CD14-positive monocyte (primary cell): ENCODE measurements around the gene XIST. TPM values are rescaled to one million over a fixed set of nuclear protein-coding genes. Genes with fewer than 3 reads are reported as not detected.

Experiments used
- DNase-seq, 3 donors: peaks; one replicate each; pipeline ENCODE4 v3.0.0-alpha.2; 2011 to 2022
- H2AFZ ChIP-seq: 2 replicates; pipeline ENCODE4 v1.6.0; 2012; ENCODE audit warnings: mild to moderate bottlenecking, low read depth, low read length, inconsistent platforms; ENCODE audit not compliant: insufficient read depth, poor library complexity, severe bottlenecking
- H3K27ac ChIP-seq, 2 donors: 1 replicate in 1 of 2; 2 replicates in 1 of 2; pipeline ENCODE4 v1.5.1; 2012 to 2013; ENCODE audit warnings: low read length in 2 of 2, control low read depth in 1 of 2, inconsistent platforms in 1 of 2, low read depth in 1 of 2, mild to moderate bottlenecking in 1 of 2
- H3K27me3 ChIP-seq, 2 donors: one replicate each; pipeline versions ENCODE4 v1.6.0 to v1.6.1; 2011 to 2013; ENCODE audit warnings: low read length in 2 of 2; ENCODE audit not compliant: control insufficient read depth in 2 of 2, insufficient read depth in 2 of 2
- H3K36me3 ChIP-seq, 2 donors: replicated peaks in 1 of 2; 1 replicate in 1 of 2; 2 replicates in 1 of 2; pipeline versions ENCODE4 v1.5.1 to v1.6.1; 2012 to 2013; ENCODE audit warnings: low read length in 2 of 2, control low read depth in 1 of 2, inconsistent platforms in 1 of 2, mild to moderate bottlenecking in 1 of 2; ENCODE audit not compliant: insufficient read depth in 2 of 2, control insufficient read depth in 1 of 2
- H3K4me1 ChIP-seq, 2 donors: 1 replicate in 1 of 2; 2 replicates in 1 of 2; pipeline versions ENCODE4 v1.5.1 to v1.6.1; 2012 to 2013; ENCODE audit warnings: low read length in 2 of 2, control low read depth in 1 of 2, inconsistent platforms in 1 of 2, mild to moderate bottlenecking in 1 of 2, moderate library complexity in 1 of 2; ENCODE audit not compliant: insufficient read depth in 2 of 2, control insufficient read depth in 1 of 2
- H3K4me2 ChIP-seq: replicated peaks from 2 replicates; pipeline ENCODE3; 2012; ENCODE audit warnings: low read length, moderate library complexity, mild to moderate bottlenecking; ENCODE audit not compliant: poor library complexity, severe bottlenecking; ENCODE audit errors: extremely low read depth
- H3K4me3 ChIP-seq, 3 experiments: fragments of 200-600 bp in 1 of 3; sonication (generic) in 1 of 3; replicated peaks in 1 of 3; 1 replicate in 2 of 3; 2 replicates in 1 of 3; pipeline ENCODE4 v1.5.1; 2011 to 2013; ENCODE audit warnings: low read length in 3 of 3, mild to moderate bottlenecking in 3 of 3, control low read depth in 2 of 3, low read depth in 2 of 3, inconsistent platforms in 1 of 3, moderate library complexity in 1 of 3
- H3K79me2 ChIP-seq: 2 replicates; pipeline ENCODE4 v1.6.0; 2012; ENCODE audit warnings: mild to moderate bottlenecking, control low read depth, inconsistent platforms, low read length, moderate library complexity; ENCODE audit not compliant: insufficient read depth
- H3K9ac ChIP-seq: 2 replicates; pipeline ENCODE4 v1.6.0; 2017; ENCODE audit warnings: low read length, mild to moderate bottlenecking; ENCODE audit not compliant: insufficient read depth, poor library complexity, severe bottlenecking
- H3K9me3 ChIP-seq, 2 donors: replicated peaks in 1 of 2; 1 replicate in 1 of 2; 2 replicates in 1 of 2; pipeline versions ENCODE4 v1.5.1 to v1.6.1; 2012 to 2013; ENCODE audit warnings: low read length in 2 of 2, control low read depth in 1 of 2; ENCODE audit not compliant: control insufficient read depth in 1 of 2, insufficient read depth in 1 of 2
- H4K20me1 ChIP-seq: 2 replicates; pipeline ENCODE4 v1.6.0; 2012; ENCODE audit warnings: mild to moderate bottlenecking, low read length, control low read depth, moderate library complexity; ENCODE audit not compliant: insufficient read depth
- H3K27ac Mint-ChIP-seq, 7 donors: one replicate each; pipeline ENCODE4 v1.8.0; 2020; ENCODE audit warnings: mild to moderate bottlenecking in 7 of 7, mixed read lengths in 7 of 7, moderate library complexity in 6 of 7, inconsistent platforms in 2 of 7
- H3K27me3 Mint-ChIP-seq, 3 donors: one replicate each; pipeline ENCODE4 v1.8.0; 2021 to 2022; ENCODE audit warnings: low read depth in 3 of 3, mild to moderate bottlenecking in 3 of 3, mixed read lengths in 3 of 3, moderate library complexity in 3 of 3, inconsistent platforms in 1 of 3
- H3K36me3 Mint-ChIP-seq, 2 donors: one replicate each; pipeline ENCODE4 v1.8.0; 2020; ENCODE audit warnings: mixed read lengths in 2 of 2, inconsistent platforms in 1 of 2, mild to moderate bottlenecking in 1 of 2
- H3K4me1 Mint-ChIP-seq: one replicate; pipeline ENCODE4 v1.8.0; 2020; ENCODE audit warnings: mild to moderate bottlenecking, mixed read lengths
- H3K4me3 Mint-ChIP-seq, 2 donors: one replicate each; pipeline ENCODE4 v1.8.0; 2020; ENCODE audit warnings: mild to moderate bottlenecking in 2 of 2, mixed read lengths in 2 of 2, moderate library complexity in 1 of 2
- H3K9me3 Mint-ChIP-seq, 7 donors: one replicate each; pipeline ENCODE4 v1.8.0; 2020 to 2022; ENCODE audit warnings: mixed read lengths in 7 of 7, mild to moderate bottlenecking in 6 of 7, moderate library complexity in 6 of 7, inconsistent platforms in 2 of 7
- CTCF ChIP-seq: fragments of 200-600 bp; IDR thresholded peaks from one replicate; pipeline ENCODE4 v1.8.0; 2022; ENCODE audit warnings: antibody characterized with exemption, mild to moderate bottlenecking
- WGBS: methylation state at CpG from one replicate; pipeline ENCODE4 v1.1.5; 2013; ENCODE audit warnings: missing lambda C conversion rate; ENCODE audit not compliant: insufficient coverage; 5-methylcytosine and 5-hydroxymethylcytosine counted together
- intact Hi-C, 2 donors: fragments of 100-400 bp; cut with micrococcal nuclease; formaldehyde crosslinking; loops; one replicate each; pipeline versions ENCODE4 v1.15.0 to v1.15.1; 2023
- polyA plus RNA-seq, 3 donors: library from polyadenylated mRNA; depleted of rRNA in 1 of 3; unstranded in 2 of 3; stranded (reverse) in 1 of 3; fragments of 300-500 nt in 2 of 3; fragments of >200 nt in 1 of 3; fragmentation: Illumina TruSeq in 2 of 3; gene quantifications; 1 replicate in 2 of 3; 2 replicates in 1 of 3; pipeline ENCODE4 v1.2.3, GENCODE V29; 2012 to 2021

XIST gene
- polyA plus RNA-seq, 3 donors, result 2.2 to 192 (median 3.8) TPM

GRCh38 chrX:73831500-73831899 lies 21.0 kb downstream of the XIST start:
- H3K9ac ChIP-seq, result no peak overlapping the region
- Mint-ChIP-seq H3K27ac (peak overlapping the region in 2 of 7 donors; percentile 37 to 58), H3K9me3 (peaks cover 0 to 1% (median 0%) of the 10 kb centered on the region in 7 donors), H3K27me3 (peaks cover 0 to 9% (median 1%) of the 10 kb centered on the region in 3 donors), H3K36me3 (peaks cover 0 to 61% of the 10 kb centered on the region in 2 donors), H3K4me1 (peaks cover 40% of the 10 kb centered on the region), H3K4me3 (peak overlapping the region; percentile 12 to 55)
- no CpG with 5 or more reads among the region's 2 CpGs for WGBS
- peaks cover 12 to 25% of the 10 kb centered on the region in 2 donors for H3K4me1 ChIP-seq
- H3K4me2 ChIP-seq, result peak overlapping the region; percentile 30
- H3K27ac ChIP-seq, result peak overlapping the region in 1 of 2 donors; percentile 3
- no peaks in the 10 kb centered on the region for H3K27me3 ChIP-seq
- H3K4me3 ChIP-seq, result peak overlapping the region in 1 of 3 experiments; percentile 12
- peaks cover 0 to 89% of the 10 kb centered on the region in 2 donors for H3K36me3 ChIP-seq
- intact Hi-C loops, result no loop called here
- no peak for DNase-seq
- TF ChIP-seq CTCF, result no peak
- H3K9me3 ChIP-seq, result no peaks in the 10 kb centered on the region
- peaks cover 98% of the 10 kb centered on the region for H4K20me1 ChIP-seq
- no peak overlapping the region for H2AFZ ChIP-seq
- peaks cover 45% of the 10 kb centered on the region for H3K79me2 ChIP-seq

- Histone ChIP-seq H3K27me3 (no peaks in the 10 kb centered on the region), H4K20me1 (peaks cover 98% of the 10 kb centered on the region), H3K27ac (no peak overlapping the region), H3K79me2 (peaks cover 38% of the 10 kb centered on the region), H3K4me3 (no peak overlapping the region), H3K9me3 (no peaks in the 10 kb centered on the region), H3K36me3 (peaks cover 0 to 90% of the 10 kb centered on the region in 2 donors), H3K4me2 (no peak overlapping the region), H3K9ac (no peak overlapping the region), H3K4me1 (peaks cover 12 to 25% of the 10 kb centered on the region in 2 donors), H2AFZ (no peak overlapping the region)
- H3K27me3 Mint-ChIP-seq, result peaks cover 0 to 9% (median 1%) of the 10 kb centered on the region in 3 donors
- peak overlapping the region in 1 of 7 donors; percentile 33 for H3K27ac Mint-ChIP-seq
- no CpG with 5 or more reads among the region's 9 CpGs for WGBS
- DNase-seq, result no peak
- H3K4me3 Mint-ChIP-seq, result no peak overlapping the region
- peaks cover 0 to 66% of the 10 kb centered on the region in 2 donors for H3K36me3 Mint-ChIP-seq
- peaks cover 40% of the 10 kb centered on the region for H3K4me1 Mint-ChIP-seq
- H3K9me3 Mint-ChIP-seq, result peaks cover 0 to 1% (median 0%) of the 10 kb centered on the region in 7 donors
- no peak for TF ChIP-seq CTCF
- intact Hi-C loops, result no loop called here
Observed at GRCh38 chrX:73830489-73831414, 21.8 kb downstream of the XIST start.
